Common myeloid progenitor, CD34-positive (primary cell): Measurements from ENCODE around the gene ACTA1.
"Not testable (repeated sequence)": the region's sequence is repeated elsewhere in the genome, so short reads cannot be mapped to it uniquely, and the experiment has no call there.

ENCODE experiments used
- CTCF ChIA-PET: fragments of 350-600 bp; sonication (Branson Sonifier 250); formaldehyde crosslinking; loops from one replicate; lab custom pipeline; 2021; ENCODE audit warnings: antibody characterized with exemption; lab: Charles Lee
- POLR2A ChIA-PET: fragments of 350-600 bp; sonication (Branson Sonifier 250); formaldehyde crosslinking; loops from one replicate; lab custom pipeline; 2021; ENCODE audit warnings: antibody characterized with exemption; lab: Charles Lee
- DNase-seq, 3 donors: peaks; one replicate each; pipeline versions ENCODE4 v3.0.0 to v3.0.0-alpha.2; 2013
- H3K27ac ChIP-seq, 2 experiments: 1 replicate in 1 of 2; 2 replicates in 1 of 2; pipeline ENCODE4 v1.7.0; 2013; ENCODE audit warnings: inconsistent platforms in 2 of 2, low read length in 2 of 2, mild to moderate bottlenecking in 2 of 2, low read depth in 1 of 2, moderate library complexity in 1 of 2; ENCODE audit not compliant: severe bottlenecking in 2 of 2, insufficient read depth in 1 of 2, poor library complexity in 1 of 2
- H3K27me3 ChIP-seq, 5 experiments: replicated peaks in 2 of 5; 1 replicate in 3 of 5; 2 replicates in 2 of 5; pipeline versions ENCODE4 v1.6.1 to v1.7.0; 2013; ENCODE audit warnings: low read length in 4 of 5, mild to moderate bottlenecking in 2 of 5, moderate library complexity in 2 of 5, inconsistent platforms in 1 of 5; ENCODE audit not compliant: insufficient read depth in 5 of 5, control insufficient read depth in 4 of 5
- H3K36me3 ChIP-seq, 4 experiments: 1 replicate in 2 of 4; 2 replicates in 2 of 4; pipeline versions ENCODE4 v1.6.1 to v1.7.0; 2013; ENCODE audit warnings: low read length in 3 of 4, control low read depth in 1 of 4, mild to moderate bottlenecking in 1 of 4; ENCODE audit not compliant: control insufficient read depth in 4 of 4, insufficient read depth in 4 of 4
- H3K4me1 ChIP-seq, 4 experiments: 1 replicate in 3 of 4; 2 replicates in 1 of 4; pipeline versions ENCODE4 v1.6.1 to v1.7.1; 2013; ENCODE audit warnings: low read length in 3 of 4, mild to moderate bottlenecking in 3 of 4, control low read depth in 1 of 4, inconsistent platforms in 1 of 4, moderate library complexity in 1 of 4; ENCODE audit not compliant: control insufficient read depth in 4 of 4, insufficient read depth in 4 of 4; ENCODE audit errors: control extremely low read depth in 1 of 4
- H3K4me3 ChIP-seq, 7 experiments: 1 replicate in 4 of 7; 2 replicates in 3 of 7; pipeline versions ENCODE4 v1.5.1 to v1.7.0; 2013; ENCODE audit warnings: mild to moderate bottlenecking in 7 of 7, low read length in 6 of 7, moderate library complexity in 6 of 7, inconsistent platforms in 2 of 7, low read depth in 2 of 7, control low read depth in 1 of 7; ENCODE audit not compliant: insufficient read depth in 4 of 7, control insufficient read depth in 1 of 7; ENCODE audit errors: extremely low read depth in 1 of 7
- H3K9me3 ChIP-seq, 5 experiments: 1 replicate in 4 of 5; 2 replicates in 1 of 5; pipeline versions ENCODE4 v1.6.1 to v1.7.1; 2013; ENCODE audit warnings: low read length in 4 of 5, mild to moderate bottlenecking in 2 of 5, inconsistent platforms in 1 of 5, low read depth in 1 of 5, moderate library complexity in 1 of 5; ENCODE audit not compliant: control insufficient read depth in 4 of 5, insufficient read depth in 2 of 5; ENCODE audit errors: control extremely low read depth in 1 of 5
- WGBS: methylation state at CpG from one replicate; pipeline ENCODE4 v1.1.5; 2013; ENCODE audit not compliant: insufficient coverage; 5-methylcytosine and 5-hydroxymethylcytosine counted together

Gene ACTA1

GRCh38 chr1:229427572-229427971 is 6.3 kb downstream of the ACTA1 start:
- ChIA-PET POLR2A (no interaction called here), CTCF (no interaction called here)
- H3K9me3 ChIP-seq: peaks cover 0 to 11% (median 2%) of the 10 kb centered on the region in 5 experiments
- H3K4me3 ChIP-seq: no peak overlapping the region
- no peak for DNase-seq
- H3K27me3 ChIP-seq: peaks cover 7 to 80% (median 23%) of the 10 kb centered on the region in 5 experiments
- WGBS: 90% methylated on average over 3 of the region's 3 CpGs
- no peaks in the 10 kb centered on the region for H3K36me3 ChIP-seq
- peaks cover 0 to 16% (median 9%) of the 10 kb centered on the region in 4 experiments for H3K4me1 ChIP-seq
- H3K27ac ChIP-seq: no peak overlapping the region

- POLR2A ChIA-PET: no interaction called here
- WGBS: 100% methylated on average over 1 of the region's 2 CpGs
- peaks cover 5 to 62% (median 11%) of the 10 kb centered on the region in 5 experiments for H3K27me3 ChIP-seq
Measured at GRCh38 chr1:229425564-229426159, 8.2 kb downstream of the ACTA1 start.

GRCh38 chr1:229420765-229421164 is 13.1 kb downstream of the ACTA1 start:
- H3K9me3 ChIP-seq: peaks cover 0 to 11% (median 2%) of the 10 kb centered on the region in 5 experiments
- no peaks in the 10 kb centered on the region for H3K4me1 ChIP-seq
- H3K27ac ChIP-seq: no peak overlapping the region
- H3K27me3 ChIP-seq: peaks cover 0 to 29% (median 4%) of the 10 kb centered on the region in 5 experiments
- H3K36me3 ChIP-seq: no peaks in the 10 kb centered on the region
- 87% methylated on average over 6 of the region's 7 CpGs for WGBS
- ChIA-PET POLR2A (no interaction called here), CTCF (interaction anchor here (1.4 kb wide), 1 partner anchor 10 kb away, joined by 6 read pairs; no protein-coding TSS in a partner anchor)
- H3K4me3 ChIP-seq: no peak overlapping the region
- DNase-seq: no peak

More at GRCh38 chr1:229425564-229426159, 8.2 kb downstream of the ACTA1 start:
- CTCF ChIA-PET: no interaction called here
- H3K9me3 ChIP-seq: peaks cover 0 to 11% (median 2%) of the 10 kb centered on the region in 5 experiments
- H3K27ac ChIP-seq: no peak overlapping the region
- no peak overlapping the region for H3K4me3 ChIP-seq
- no peaks in the 10 kb centered on the region for H3K36me3 ChIP-seq
- no peak for DNase-seq
- H3K4me1 ChIP-seq: peaks cover 0 to under 1% (median 0%) of the 10 kb centered on the region in 4 experiments

GRCh38 chr1:229420224-229420623 is 13.7 kb downstream of the ACTA1 start:
- Histone ChIP-seq H3K27me3 (peaks cover 0 to 24% (median 4%) of the 10 kb centered on the region in 5 experiments), H3K9me3 (peaks cover 0 to 11% (median 2%) of the 10 kb centered on the region in 5 experiments), H3K4me1 (no peaks in the 10 kb centered on the region), H3K27ac (no peak overlapping the region), H3K4me3 (no peak overlapping the region), H3K36me3 (no peaks in the 10 kb centered on the region)
- ChIA-PET POLR2A (no interaction called here), CTCF (interaction anchor here (1.4 kb wide), 1 partner anchor 10 kb away, joined by 6 read pairs; no protein-coding TSS in a partner anchor)
- WGBS: 96% methylated on average over 7 of the region's 11 CpGs
- no peak for DNase-seq

GRCh38 chr1:229418586-229418985 is 15.3 kb downstream of the ACTA1 start:
- CTCF ChIA-PET, POLR2A ChIA-PET, H3K9me3 ChIP-seq, DNase-seq, H3K36me3 ChIP-seq, H3K27ac ChIP-seq, H3K4me1 ChIP-seq, H3K4me3 ChIP-seq: not testable (repeated sequence)
- whole genome bisulfite sequencing: 100% methylated on average over 5 of the region's 6 CpGs
- H3K27me3 ChIP-seq: peaks cover 0 to 14% (median 4%) of the 10 kb centered on the region in 5 experiments

- DNase-seq, H3K4me3 ChIP-seq, CTCF ChIA-PET, H3K27ac ChIP-seq, H3K9me3 ChIP-seq, POLR2A ChIA-PET, H3K36me3 ChIP-seq: not testable (repeated sequence)
- WGBS: 93% methylated on average over 3 of the region's 5 CpGs
- H3K4me1 ChIP-seq: peaks cover 4 to 21% (median 20%) of the 10 kb centered on the region in 4 experiments
- H3K27me3 ChIP-seq: peaks cover 0 to 35% (median 24%) of the 10 kb centered on the region in 5 experiments
Measured at GRCh38 chr1:229412810-229413209, 21.1 kb downstream of the ACTA1 start.

- peaks cover 4 to 28% (median 27%) of the 10 kb centered on the region in 4 experiments for H3K4me1 ChIP-seq
- H3K36me3 ChIP-seq: no peaks in the 10 kb centered on the region
- no peak overlapping the region for H3K27ac ChIP-seq
- ChIA-PET CTCF (no interaction called here), POLR2A (no interaction called here)
- 92% methylated on average over 7 of the region's 7 CpGs for whole genome bisulfite sequencing
- DNase-seq: no peak
- H3K9me3 ChIP-seq: no peaks in the 10 kb centered on the region
- H3K27me3 ChIP-seq: peaks cover 0 to 42% (median 28%) of the 10 kb centered on the region in 5 experiments
- H3K4me3 ChIP-seq: no peak overlapping the region
Measured at GRCh38 chr1:229412056-229412455, 21.8 kb downstream of the ACTA1 start.
